Inferior parietal cortex (tissue), 1 donor: ENCODE results near the gene DSC3.

Experiments used
- DNase-seq: peaks from one replicate; pipeline ENCODE4 v3.0.0-alpha.2; 2016; ENCODE audit errors: extremely low spot score

DSC3 gene

GRCh38 chr18:31042406-31043181 is at the start of gene DSC3:
TSS of gene DSC3 (minus strand) at chr18:31042742. CDS start at chr18:31042660, 82 bp downstream.
- DNase-seq, result no peak

- no peak for DNase-seq
Measured at GRCh38 chr18:31091350-31091749, 48.8 kb upstream of the DSC3 start.

DNA sequence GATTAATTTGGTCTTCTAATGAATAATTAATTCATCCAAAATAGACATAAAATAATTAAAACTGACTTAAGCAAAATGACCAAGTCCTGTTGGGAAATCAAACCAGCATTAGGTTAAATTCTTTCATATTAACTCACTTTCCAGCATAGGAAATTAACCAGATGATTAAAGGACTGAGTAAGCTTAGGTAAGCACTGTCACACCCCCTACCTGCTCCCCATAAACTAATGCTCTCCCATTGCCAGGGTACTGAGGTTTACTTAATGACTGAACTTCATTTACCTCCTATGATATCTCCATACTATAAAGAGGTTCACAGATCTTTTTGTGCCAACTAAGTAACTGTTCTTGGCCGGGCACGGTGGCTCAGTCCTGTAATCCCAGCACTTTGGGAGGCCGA is 46.0 kb upstream of the DSC3 start:
- DNase-seq, result no peak

DNA sequence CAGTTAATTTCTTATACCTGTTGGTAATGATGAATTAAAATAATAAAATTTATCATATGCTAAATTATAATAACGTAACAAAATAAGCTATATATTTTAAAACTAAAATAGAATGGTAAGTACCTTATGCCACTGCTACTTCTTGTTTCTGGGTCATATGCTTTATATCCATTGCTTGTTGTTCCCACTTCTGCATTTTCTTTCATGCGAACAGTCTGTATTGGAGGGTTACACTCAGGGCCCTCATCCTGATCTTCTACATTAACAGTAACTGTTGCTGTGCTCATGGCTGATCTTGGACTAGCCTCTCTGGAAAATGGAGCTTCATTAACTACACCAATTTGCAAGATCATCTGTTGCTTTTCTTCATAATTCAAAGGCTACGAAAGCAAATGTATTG is 37.4 kb upstream of the DSC3 start:
- DNase-seq, result no peak

DNA sequence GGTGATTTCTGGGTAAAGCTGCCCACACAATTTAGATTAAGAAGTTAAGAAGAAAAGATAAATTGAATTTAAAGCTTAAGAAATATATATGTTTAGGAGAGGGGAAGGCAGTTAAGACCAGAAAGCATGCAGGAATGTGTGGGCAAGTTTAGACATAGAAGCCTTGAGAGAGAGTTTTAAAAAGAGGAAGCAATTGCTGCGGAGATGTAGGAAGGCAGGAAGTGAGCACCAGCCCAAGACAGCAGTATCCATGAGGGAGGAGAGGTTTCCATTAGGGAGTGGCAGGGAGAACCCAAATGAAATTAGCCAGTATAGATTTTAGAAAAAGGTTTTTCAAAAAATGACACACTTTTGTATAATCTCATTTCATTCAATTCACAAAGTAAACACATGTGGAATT is 35.3 kb upstream of the DSC3 start:
- DNase-seq, result no peak

DNA sequence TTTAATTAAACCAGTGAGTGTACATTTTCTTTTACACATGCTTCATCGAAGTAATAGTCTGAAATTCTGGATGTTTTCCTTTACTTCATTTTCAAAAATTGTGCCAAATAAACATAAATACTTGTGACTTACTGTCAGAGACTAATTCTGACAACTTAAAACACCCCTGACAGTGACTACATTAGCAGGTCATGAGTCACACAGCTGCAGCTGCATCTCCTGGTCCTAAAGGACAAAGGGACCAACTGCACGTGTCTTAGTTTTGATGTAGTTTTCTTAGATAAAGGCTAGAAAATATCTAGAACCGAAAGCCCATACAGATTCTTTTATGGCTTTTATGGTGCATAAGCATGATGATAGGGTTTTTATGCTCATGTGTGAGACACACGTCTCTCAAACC is 29.6 kb upstream of the DSC3 start:
- no peak for DNase-seq

- no peak for DNase-seq
Measured at GRCh38 chr18:31070206-31070605, 27.7 kb upstream of the DSC3 start.

DNA sequence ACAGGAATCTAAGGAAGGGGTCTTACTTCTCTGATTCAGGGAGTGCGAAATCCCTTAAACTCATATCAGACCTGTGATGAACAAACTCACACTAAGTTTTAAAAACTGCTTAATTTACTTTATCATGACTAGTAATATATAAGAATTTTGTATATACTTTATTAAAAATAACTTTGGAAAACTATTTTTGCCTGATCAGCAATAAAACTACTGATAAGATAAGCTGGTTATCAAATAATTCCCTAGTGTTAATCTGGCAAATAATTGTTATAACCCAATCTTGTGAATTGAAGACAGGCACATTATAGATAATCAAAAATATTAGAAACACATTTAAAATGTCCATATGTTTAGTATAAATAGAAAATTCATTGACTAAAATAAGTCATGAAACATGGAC is 23.7 kb upstream of the DSC3 start:
- no peak for DNase-seq

DNA sequence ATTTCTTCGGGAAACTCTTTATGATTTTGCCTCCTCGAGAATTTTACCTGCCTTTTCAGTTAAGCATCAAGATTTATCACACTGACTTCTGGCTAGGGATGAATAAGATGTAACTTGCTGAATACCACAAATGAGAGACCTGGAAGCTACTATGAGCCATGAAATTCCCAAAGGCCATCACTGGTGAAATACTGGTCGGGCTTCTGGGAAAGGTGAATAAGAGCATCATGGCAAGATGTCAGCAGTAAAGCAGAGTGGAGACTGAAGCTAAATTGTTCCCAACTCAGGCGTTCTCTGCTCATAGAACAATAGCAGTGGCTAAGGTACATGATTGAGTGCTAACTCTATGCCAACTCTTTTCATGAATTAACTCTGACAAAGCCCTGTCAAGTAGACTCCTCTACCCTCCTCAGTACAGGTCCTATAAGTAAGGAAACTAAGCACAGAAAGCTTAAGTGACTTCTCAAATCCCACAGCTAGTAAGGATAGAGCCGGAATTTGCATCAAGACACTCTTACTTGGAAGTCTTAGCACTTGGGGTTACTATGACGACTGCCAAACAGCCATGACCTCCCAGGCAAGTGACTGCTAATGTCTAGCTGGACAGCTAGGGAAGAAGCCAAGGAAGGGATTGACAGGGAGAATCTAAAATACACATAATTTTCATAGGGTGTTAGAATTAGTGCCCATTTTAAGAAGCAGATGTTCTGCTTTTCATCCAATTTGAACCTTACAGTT is 22.7 kb upstream of the DSC3 start:
- no peak for DNase-seq

DNA sequence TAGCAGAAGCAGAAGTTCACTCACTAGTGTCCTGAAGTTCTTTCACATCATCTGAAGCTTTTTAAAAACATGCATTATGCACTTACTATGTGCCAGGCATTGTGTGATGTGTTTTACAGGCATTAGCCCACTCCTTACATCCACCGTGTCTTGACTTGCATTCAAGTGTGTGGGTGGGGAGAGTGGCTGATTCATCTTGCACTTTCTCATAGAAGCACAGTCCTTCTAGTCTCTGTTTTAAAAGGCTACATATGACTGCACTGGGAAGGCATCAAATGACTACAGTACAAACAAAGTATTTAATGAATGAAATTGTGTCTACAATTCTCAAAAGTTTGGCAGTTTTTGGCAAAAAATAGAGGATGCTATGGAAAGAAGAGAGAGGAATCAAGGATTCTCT is 21.6 kb upstream of the DSC3 start:
- no peak for DNase-seq

DNA sequence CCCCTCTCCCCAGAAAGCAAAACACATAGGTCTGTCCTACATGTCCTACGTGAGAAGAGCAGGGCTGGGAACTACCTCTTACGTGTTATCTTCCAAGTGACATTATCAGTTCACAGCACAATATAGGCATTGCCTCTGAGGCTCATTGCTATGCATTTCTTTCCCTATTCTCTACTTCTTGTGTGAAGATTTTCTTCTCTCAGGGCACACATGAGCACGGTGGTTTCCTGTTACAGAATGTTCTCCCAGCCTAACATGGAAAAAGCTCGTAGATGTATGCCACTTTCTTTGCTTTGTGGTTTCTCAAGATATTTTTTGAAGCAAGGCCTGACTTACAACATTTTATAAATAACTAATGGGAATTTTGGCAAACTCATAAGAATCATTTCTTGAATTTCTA is 19.4 kb upstream of the DSC3 start:
- DNase-seq, result no peak

DNA sequence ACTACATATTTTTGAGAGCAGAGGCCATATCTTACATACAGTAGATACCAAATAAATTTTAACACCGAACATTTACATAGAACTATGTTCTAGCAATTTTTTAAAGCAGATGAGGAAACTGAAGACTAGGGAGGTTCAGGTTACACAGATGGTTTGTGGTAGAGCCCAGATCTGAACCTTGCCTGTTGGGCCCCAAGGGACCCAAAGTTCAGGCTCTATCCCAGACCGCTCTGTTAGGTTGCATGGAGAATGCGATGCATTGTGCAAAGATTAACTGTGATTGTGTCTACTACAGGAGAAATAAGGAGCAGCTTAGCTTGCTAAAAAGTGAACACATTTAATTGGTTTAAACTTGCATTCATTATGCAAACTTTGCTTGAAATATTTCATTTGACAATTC is 16.4 kb upstream of the DSC3 start:
- DNase-seq, result no peak

DNA sequence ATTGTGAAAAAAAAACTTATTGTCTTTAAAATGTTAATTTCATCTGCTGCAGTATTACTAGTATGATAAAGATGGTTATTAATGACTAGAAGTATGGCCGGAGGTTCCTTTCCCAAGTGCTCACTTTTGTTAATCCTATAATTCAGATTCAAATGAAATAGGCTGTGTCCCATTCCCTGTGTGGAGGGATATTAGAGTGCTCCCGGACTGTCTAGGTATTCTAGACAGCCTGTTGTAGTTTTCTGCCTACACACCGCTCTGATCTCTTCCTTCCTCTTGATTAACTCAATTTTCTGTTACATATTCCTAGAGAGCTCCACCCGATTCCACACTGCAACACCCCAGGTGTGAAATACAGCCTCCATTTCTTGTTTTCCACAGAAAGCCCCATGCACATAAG is 15.4 kb upstream of the DSC3 start:
- no peak for DNase-seq

GRCh38 chr18:31057051-31057450 is 14.5 kb upstream of the DSC3 start:
- DNase-seq, result no peak

- DNase-seq, result no peak
Measured at GRCh38 chr18:31056296-31056695, 13.8 kb upstream of the DSC3 start.

DNA sequence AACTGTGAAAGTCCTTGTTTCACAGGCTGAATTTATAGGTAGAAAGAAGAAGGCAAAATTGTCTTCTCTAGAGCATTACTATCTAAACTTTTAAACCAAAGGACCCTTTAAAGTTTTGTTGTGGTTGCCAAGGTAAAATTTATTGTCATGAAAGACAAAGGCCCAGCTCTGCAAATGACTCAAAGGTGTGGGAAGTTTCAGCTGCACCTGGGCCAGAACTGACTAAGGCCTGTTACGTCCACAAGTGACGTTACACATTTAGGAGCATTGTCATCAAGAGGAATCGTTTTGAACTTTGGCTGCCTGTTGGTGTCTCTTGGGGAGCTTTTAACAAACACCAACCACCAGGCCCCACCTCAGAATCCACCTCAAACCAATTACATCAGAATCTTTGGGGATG is 8.1 kb upstream of the DSC3 start:
- no peak for DNase-seq

GRCh38 chr18:31049189-31049588 is 6.6 kb upstream of the DSC3 start:
- DNase-seq, result peak; percentile 38

DNA sequence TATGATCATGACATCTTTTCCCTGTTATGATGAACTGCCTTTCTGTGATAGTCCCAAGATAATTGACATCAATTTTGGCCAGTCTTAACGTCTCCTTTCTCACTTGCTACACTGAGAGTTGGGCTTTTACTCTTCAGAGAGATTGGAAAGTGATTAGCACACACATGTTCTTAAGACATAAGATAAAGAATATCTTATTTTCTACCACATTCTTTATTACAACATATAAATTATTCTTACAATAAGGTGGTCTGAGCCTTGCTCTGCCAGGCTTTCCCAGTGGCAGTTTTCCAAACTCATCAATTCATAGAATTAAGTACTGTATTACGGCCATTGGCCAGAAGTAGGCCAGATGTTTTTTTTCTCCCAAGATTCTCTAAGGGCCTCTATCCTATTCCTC is 5.7 kb upstream of the DSC3 start:
- no peak for DNase-seq

- no peak for DNase-seq
Measured at GRCh38 chr18:31046916-31047315, 4.4 kb upstream of the DSC3 start.

DNA sequence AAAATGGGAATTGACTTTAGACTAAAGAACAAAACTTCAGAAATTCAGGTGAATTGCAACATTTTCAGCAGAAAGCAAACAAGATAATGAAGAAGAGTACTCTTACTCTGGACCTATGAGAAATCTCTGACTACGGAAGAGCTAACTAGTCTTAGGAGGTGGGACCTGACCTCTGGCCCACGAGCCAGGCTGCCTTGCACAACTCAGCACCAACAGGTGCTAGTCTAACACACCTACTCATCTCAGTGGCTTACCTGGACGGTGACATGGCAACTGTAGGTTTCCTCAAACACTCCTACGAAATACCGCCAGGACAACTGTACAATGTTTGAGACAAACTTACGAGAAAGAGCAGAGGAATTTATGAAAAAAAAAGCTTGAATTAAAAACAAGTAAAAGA is 3.1 kb upstream of the DSC3 start:
- DNase-seq, result no peak

- DNase-seq, result no peak
Measured at GRCh38 chr18:31044926-31045325, 2.4 kb upstream of the DSC3 start.

DNA sequence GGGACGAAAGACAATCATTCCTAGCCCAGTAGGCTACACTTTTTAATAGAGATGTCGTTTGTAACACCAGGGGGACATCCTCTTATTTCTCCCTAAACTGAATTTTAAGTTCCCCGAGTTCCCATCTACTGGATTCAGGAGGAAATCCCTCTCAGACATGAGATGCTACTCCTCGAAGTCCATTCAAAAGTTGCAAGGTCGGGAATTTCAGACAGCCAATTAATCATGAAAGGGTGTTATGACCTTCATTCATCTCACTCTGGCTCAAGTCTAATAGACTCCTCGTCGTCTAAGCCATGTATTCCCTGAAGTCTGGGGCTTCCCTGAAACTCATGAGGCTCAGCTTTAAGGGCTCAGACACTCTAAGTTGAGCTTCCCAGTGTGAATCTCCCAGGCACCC is 1.2 kb upstream of the DSC3 start:
- DNase-seq, result no peak

- no peak for DNase-seq
Measured at GRCh38 chr18:31042084-31042405, 497 bp downstream of the DSC3 start.
